Activated naive CD8-positive, alpha-beta T cell treated with anti-CD3 and anti-CD28 coated beads for 36 hours (primary cell): ENCODE measurements around the gene SYF2. TPM values are rescaled to one million over a fixed set of nuclear protein-coding genes. Genes with fewer than 3 reads are reported as not detected.
"Not testable (repeated sequence)": the region's sequence is repeated elsewhere in the genome, so short reads cannot be mapped to it uniquely, and the experiment has no call there.

Experiments
- DNase-seq: peaks from one replicate; pipeline ENCODE4 v3.0.0; 2021
- H3K27ac Mint-ChIP-seq: one replicate; pipeline ENCODE4 v1.8.0; 2022; ENCODE audit warnings: mild to moderate bottlenecking, moderate library complexity, mixed read lengths
- H3K27me3 Mint-ChIP-seq: one replicate; pipeline ENCODE4 v1.8.0; 2022; ENCODE audit warnings: mild to moderate bottlenecking, mixed read lengths
- H3K36me3 Mint-ChIP-seq: one replicate; pipeline ENCODE4 v1.8.0; 2021; ENCODE audit warnings: mild to moderate bottlenecking, mixed read lengths
- H3K4me1 Mint-ChIP-seq: one replicate; pipeline ENCODE4 v1.8.0; 2021; ENCODE audit warnings: mixed read lengths
- H3K4me3 Mint-ChIP-seq: one replicate; pipeline ENCODE4 v1.8.0; 2022; ENCODE audit warnings: mild to moderate bottlenecking, moderate library complexity, mixed read lengths
- H3K9me3 Mint-ChIP-seq: one replicate; pipeline ENCODE4 v1.8.0; 2022; ENCODE audit warnings: mixed read lengths
- total RNA-seq, 2 experiments: library from RNA; stranded (reverse); gene quantifications; one replicate each; pipeline ENCODE4 v1.2.3, GENCODE V29; 2021

The SYF2 gene
- total RNA-seq, result 10 to 100 TPM; 34.8 to 36.6 TPM

DNA sequence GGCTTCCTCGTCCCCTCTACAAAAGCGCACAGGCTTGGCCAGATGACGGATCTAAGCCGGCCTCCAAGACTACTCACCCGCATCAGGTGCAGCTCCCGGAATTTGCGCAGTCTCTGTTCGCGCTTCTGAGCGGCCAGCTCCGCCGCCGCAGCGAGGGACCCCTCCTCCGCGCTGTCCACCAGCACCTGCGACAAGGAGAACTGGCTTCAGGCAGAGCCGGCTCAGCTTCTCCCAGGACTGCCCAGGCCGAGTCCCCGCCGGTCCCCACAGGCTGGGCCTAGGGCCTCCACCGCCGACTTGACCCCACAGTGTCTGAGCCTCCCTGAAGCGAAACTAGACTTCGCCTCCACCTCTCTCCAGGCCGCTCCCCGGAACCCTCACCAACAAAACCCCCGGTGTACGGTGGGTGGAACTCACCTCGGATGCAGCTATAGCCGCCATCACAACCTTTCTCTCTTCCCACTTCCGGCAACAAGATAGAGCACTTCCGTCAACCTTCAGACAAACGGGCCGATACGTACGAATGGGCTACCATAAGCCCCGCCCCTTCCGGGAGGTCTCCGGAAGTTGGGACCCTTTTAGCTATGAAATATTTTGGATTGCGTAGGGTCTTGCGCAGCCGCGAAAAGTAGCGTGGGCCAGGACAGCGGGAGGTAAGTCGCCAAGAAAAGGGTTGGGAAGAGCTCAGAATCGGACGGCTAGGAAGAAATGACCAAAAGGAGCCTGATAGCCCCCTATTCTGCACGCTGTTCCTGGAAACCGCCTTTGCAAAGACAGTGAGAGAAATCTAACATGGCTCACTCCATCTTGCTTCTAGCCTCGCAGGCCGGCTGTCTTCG, at the start of gene SYF2:
SYF2 (minus strand) TSS at position 476 of the 839 bp plus-strand sequence; CDS start at position 441, 35 bp downstream.
- Mint-ChIP-seq H3K4me1 (peaks cover 32% of the 10 kb centered on the region), H3K36me3 (peaks cover 18% of the 10 kb centered on the region)

DNA sequence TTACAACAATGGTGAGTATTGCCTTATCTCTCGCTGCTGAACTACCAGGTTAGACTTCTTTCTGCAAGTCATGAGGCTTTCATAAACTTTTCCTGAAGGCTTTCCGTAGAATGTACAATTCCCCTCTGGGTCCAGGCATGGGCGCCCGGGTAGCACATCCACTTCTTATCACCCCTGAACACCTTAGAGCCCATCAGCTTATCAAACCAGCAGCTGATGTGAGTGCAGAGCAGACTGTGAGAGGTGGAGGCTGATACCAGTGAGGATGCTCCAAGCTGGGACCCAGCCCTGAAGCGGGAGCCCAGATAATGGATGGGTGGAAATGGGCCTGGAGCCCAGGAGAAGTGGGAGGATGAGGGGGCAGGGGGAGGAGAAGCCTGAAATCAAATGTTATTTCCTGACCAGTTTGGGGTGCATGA, 47.4 kb upstream of the SYF2 start:
- H3K4me3 Mint-ChIP-seq, H3K9me3 Mint-ChIP-seq, H3K27me3 Mint-ChIP-seq, H3K27ac Mint-ChIP-seq, H3K36me3 Mint-ChIP-seq, H3K4me1 Mint-ChIP-seq, DNase-seq: not testable (repeated sequence)

More for the DNA sequence above, at the start of gene SYF2:
- Mint-ChIP-seq H3K27me3 (no peaks in the 10 kb centered on the region), H3K9me3 (no peaks in the 10 kb centered on the region), H3K4me3 (no peak within 1 kb of the TSS), H3K27ac (no peak within 1 kb of the TSS)
- DNase-seq, result peak; percentile 92

DNA sequence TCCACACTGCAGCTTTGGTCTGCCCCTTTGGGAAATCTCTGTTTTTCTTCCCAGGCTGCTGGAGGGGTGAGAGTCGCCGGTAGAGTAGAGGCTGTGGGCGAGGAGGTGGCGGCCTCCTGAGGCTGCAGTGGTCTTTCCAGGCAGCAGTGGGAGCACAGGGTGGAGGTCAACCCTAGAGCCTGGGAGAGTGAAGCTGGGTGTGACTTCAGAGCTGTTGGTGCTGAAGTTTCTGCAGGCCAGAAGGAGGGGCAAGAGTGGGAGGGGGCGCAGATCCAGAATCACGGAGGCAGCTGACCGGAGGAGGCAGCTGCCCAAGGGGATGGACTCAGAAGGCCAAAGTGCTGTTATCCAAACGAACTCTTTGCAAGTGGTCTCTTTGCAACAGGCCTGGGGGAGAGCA, 46.5 kb upstream of the SYF2 start:
- H3K36me3 Mint-ChIP-seq, DNase-seq, H3K27me3 Mint-ChIP-seq, H3K9me3 Mint-ChIP-seq, H3K4me3 Mint-ChIP-seq, H3K4me1 Mint-ChIP-seq, H3K27ac Mint-ChIP-seq: not testable (repeated sequence)

DNA sequence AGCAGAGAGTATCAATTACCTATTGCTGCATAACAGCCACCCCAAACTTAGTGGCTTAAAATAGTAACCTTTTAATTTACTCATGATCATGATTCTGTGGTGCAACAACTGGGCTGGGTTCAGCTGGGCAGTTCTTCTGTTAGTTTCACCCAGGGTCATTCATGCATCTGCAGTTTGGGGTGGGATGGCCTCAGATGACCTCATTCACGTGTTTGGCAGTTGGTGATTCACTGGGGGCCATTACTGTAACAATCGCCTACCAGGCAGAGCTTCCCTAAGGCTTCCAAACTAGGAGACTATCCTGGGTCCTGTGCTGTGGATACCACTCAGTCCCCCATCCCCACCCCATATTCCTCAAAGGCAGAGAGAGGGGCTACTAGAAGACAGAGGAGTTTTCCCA, 46.1 kb upstream of the SYF2 start:
- H3K36me3 Mint-ChIP-seq, H3K4me1 Mint-ChIP-seq, H3K9me3 Mint-ChIP-seq, H3K4me3 Mint-ChIP-seq, H3K27me3 Mint-ChIP-seq, H3K27ac Mint-ChIP-seq, DNase-seq: not testable (repeated sequence)

DNA sequence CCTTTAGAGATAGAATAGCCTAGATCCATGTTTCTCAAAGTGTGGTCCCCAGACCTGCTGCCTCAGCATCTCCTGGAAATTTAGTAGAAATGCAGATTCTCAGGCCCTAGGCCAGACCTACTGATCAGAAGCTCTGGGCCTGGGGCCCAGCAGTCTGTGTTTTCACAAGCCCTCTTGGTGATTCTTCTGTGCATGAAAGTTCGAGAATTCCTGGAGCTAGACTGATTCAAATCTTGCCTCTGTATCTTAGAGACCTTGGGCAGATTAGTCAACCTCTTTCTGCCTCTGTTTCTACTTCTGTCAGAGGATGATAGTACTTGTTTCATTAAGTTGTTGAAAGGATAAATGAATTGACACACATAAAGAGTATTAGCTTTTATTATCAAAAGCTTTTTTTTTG, 45.0 kb upstream of the SYF2 start:
- H3K27ac Mint-ChIP-seq, H3K4me3 Mint-ChIP-seq, H3K36me3 Mint-ChIP-seq, H3K27me3 Mint-ChIP-seq, DNase-seq, H3K9me3 Mint-ChIP-seq, H3K4me1 Mint-ChIP-seq: not testable (repeated sequence)

DNA sequence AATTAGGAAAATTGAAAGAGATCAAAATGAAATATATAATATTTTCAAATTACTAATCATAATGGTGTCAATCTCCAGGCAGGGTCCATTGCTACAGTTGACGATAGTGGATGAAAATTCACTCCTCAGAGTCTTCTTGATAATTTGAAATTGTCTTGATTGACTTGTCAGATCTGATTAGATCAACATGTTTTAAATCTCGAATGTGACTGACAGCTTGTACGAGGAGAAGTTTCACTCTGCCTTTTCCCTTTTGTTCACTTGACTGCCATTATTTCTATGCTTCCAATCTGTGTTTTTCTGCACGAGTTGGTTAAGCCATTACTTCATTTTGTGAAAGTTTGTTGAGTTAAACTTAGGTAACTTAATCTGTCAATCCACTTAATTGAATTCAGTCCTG, 43.3 kb upstream of the SYF2 start:
- H3K36me3 Mint-ChIP-seq, H3K27ac Mint-ChIP-seq, H3K9me3 Mint-ChIP-seq, H3K27me3 Mint-ChIP-seq, H3K4me3 Mint-ChIP-seq, DNase-seq, H3K4me1 Mint-ChIP-seq: not testable (repeated sequence)

DNA sequence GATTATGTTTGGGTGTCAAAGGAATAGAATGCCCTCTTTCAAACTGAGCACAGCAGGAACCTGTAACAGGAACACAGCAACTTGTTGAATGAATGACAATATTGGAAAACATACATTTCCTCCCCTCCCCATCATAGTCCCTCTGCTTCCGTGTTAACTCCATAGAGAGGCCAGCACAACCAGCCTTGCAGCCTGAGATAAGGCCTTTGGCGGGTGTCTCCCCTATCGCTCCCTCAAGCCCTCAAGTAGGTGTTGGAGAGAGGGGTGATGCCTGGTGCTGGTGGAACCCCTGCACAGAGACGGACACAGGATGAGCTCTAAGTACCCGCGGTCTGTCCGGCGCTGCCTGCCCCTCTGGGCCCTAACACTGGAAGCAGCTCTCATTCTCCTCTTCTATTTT, 39.9 kb upstream of the SYF2 start, which contains the start of gene RHD:
RHD (plus strand) TSS at position 272 of the 400 bp plus-strand sequence; CDS start at position 311, 39 bp downstream.
- not testable (repeated sequence) for H3K36me3 Mint-ChIP-seq, H3K9me3 Mint-ChIP-seq, H3K4me3 Mint-ChIP-seq

GRCh38 chr1:25268143-25268760, 36.0 kb upstream of the SYF2 start:
- H3K27me3 Mint-ChIP-seq, result not testable (repeated sequence)

More for the DNA sequence above, 39.9 kb upstream of the SYF2 start, which contains the start of gene RHD:
- DNase-seq, H3K4me1 Mint-ChIP-seq, H3K27ac Mint-ChIP-seq, H3K27me3 Mint-ChIP-seq: not testable (repeated sequence)

GRCh38 chr1:25267288-25268142, 35.2 kb upstream of the SYF2 start:
- H3K36me3 Mint-ChIP-seq, H3K9me3 Mint-ChIP-seq, H3K27me3 Mint-ChIP-seq, H3K4me1 Mint-ChIP-seq: not testable (repeated sequence)
- peak overlapping the region; percentile 69 for H3K27ac Mint-ChIP-seq
- peak; percentile 84 for DNase-seq
- H3K4me3 Mint-ChIP-seq, result peak overlapping the region; percentile 72

More at GRCh38 chr1:25268143-25268760, 36.0 kb upstream of the SYF2 start:
- H3K36me3 Mint-ChIP-seq, H3K9me3 Mint-ChIP-seq, H3K4me1 Mint-ChIP-seq, DNase-seq: not testable (repeated sequence)
- Mint-ChIP-seq H3K4me3 (peak overlapping the region; percentile 72), H3K27ac (peak overlapping the region; percentile 51)

GRCh38 chr1:25266554-25267287, 34.4 kb upstream of the SYF2 start:
- not testable (repeated sequence) for H3K4me1 Mint-ChIP-seq, H3K36me3 Mint-ChIP-seq, H3K27me3 Mint-ChIP-seq, H3K9me3 Mint-ChIP-seq
- Mint-ChIP-seq H3K27ac (peak overlapping the region; percentile 86), H3K4me3 (peak overlapping the region; percentile 87)
- DNase-seq, result peak; percentile 12

DNA sequence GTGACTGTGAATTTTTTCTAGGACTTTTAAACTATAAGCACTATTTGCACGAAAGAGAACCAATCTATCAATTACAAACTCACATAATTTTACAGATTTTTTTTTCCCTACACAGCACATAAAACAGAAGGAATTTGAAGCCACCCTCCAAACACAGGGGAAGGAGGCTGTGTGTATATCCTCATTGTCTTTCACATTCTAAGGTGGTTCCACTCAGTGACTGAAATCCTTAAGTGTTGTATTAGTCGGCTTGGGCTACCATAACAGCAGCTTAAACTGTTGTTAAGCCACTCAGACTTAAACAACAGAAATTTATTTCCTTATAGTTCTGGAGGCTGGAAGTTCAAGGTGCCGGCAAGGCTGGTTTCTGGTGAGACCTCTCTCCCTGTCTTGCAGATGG, 28.0 kb upstream of the SYF2 start:
- H3K9me3 Mint-ChIP-seq, H3K36me3 Mint-ChIP-seq, H3K4me3 Mint-ChIP-seq, H3K27me3 Mint-ChIP-seq, DNase-seq, H3K27ac Mint-ChIP-seq: not testable (repeated sequence)
- peaks cover 13% of the 10 kb centered on the region for H3K4me1 Mint-ChIP-seq

DNA sequence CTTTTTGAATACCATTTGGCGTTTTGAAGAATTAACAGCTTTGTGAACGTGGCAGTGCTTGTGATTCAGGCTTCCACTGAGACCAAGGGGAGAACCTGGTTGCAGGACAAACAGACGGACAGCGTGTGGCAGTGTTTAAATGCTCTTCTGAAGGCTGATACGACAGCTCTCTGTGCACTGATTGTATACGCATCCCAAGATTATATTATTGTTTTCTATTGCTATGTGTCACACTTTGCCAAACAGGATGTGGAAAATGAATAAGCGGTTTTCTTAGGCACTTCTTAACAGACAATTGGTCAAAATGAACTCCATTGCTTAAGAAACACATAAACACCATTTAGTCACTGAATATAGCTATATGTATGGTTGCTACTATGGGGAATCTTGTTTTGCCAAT, 27.5 kb upstream of the SYF2 start:
- not testable (repeated sequence) for H3K27ac Mint-ChIP-seq, H3K27me3 Mint-ChIP-seq, H3K9me3 Mint-ChIP-seq, H3K36me3 Mint-ChIP-seq, H3K4me3 Mint-ChIP-seq, DNase-seq
- H3K4me1 Mint-ChIP-seq, result peaks cover 13% of the 10 kb centered on the region

DNA sequence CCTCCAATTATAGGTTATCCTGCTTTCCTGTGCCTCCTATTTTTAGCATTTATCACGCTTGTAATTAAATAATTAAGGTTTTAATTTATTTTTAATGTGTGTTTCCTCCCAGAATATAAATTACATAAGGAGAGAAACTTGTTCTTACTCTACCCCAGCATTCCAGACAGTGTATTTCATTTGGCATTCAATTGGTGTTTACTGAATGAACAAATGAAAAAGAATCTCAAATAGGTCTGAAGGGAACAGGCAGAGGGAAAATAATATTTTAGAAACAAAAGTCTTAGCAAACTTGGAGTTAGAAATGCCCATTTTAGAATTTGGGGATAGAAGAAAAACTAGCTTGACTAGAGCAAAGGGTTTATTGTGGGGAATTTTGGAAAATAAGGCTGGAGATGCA, 24.9 kb upstream of the SYF2 start:
- H3K36me3 Mint-ChIP-seq, result no peaks in the 10 kb centered on the region
- no peak overlapping the region for H3K4me3 Mint-ChIP-seq
- no peak overlapping the region for H3K27ac Mint-ChIP-seq
- no peaks in the 10 kb centered on the region for H3K9me3 Mint-ChIP-seq
- no peaks in the 10 kb centered on the region for H3K27me3 Mint-ChIP-seq
- H3K4me1 Mint-ChIP-seq, result peaks cover 9% of the 10 kb centered on the region
- DNase-seq, result no peak

GRCh38 chr1:25256578-25256965, 24.3 kb upstream of the SYF2 start:
- H3K36me3 Mint-ChIP-seq, result no peaks in the 10 kb centered on the region
- peaks cover 9% of the 10 kb centered on the region for H3K4me1 Mint-ChIP-seq
- no peaks in the 10 kb centered on the region for H3K27me3 Mint-ChIP-seq
- no peak for DNase-seq
- no peak overlapping the region for H3K4me3 Mint-ChIP-seq
- no peak overlapping the region for H3K27ac Mint-ChIP-seq
- no peaks in the 10 kb centered on the region for H3K9me3 Mint-ChIP-seq
